ENCODE measurements around the gene APOA1.

GRCh38 chr11:116825434-116825833 lies 12.0 kb downstream of the APOA1 start:
- no peak for TF ChIP-seq POLR2A (IDR thresholded peaks at IDR 0.05; ENCODE audit: low read depth)
- no peak for TF ChIP-seq CTCF (IDR thresholded peaks at IDR 0.05)

Measured in esophagus muscularis mucosa (tissue), 3 donors.